ENCODE results near the gene SIX6.
A peak's percentile ranks its signal among the peaks of the same experiment; 100 is the strongest.

SIX6 gene

DNA sequence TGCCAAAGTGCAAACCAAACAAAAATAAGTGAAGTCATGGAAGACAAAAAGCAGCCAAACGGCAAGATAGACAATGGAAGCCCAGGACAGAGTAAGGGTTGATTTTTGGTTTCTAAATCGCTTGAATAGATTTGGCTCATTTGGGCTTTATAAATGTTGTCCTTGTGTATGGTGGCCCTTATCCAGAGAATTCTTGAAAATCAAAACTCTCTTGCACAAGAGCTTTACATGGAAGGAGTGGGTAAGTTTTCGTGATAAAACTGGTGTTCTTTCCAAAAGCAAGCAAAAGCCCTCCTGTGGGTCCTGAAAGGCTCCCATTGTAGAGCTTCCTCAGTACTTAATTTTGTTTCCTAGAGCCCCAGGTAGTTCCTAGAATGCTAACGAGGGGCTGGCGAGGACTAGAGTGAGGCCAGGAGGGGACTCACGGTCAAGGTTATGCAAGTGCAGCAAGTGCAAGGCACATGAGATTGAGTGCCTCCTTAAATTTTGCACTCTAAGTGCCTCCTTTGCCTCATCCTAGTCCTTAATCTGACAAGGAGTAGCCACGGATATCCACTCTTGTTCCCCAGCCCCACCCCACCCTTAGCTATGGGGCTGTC is 4.1 kb downstream of the SIX6 start:
- H3K4me3 ChIP-seq (ENCODE audit: low read depth, low read length, poor library complexity, severe bottlenecking): no peak overlapping the region
- H3K36me3 ChIP-seq (ENCODE audit: insufficient read depth, low read length): no peaks in the 10 kb centered on the region
- H3K9me2 ChIP-seq (ENCODE audit: low read depth, low read length): no peaks in the 10 kb centered on the region
- TF ChIP-seq, protein P1, sequence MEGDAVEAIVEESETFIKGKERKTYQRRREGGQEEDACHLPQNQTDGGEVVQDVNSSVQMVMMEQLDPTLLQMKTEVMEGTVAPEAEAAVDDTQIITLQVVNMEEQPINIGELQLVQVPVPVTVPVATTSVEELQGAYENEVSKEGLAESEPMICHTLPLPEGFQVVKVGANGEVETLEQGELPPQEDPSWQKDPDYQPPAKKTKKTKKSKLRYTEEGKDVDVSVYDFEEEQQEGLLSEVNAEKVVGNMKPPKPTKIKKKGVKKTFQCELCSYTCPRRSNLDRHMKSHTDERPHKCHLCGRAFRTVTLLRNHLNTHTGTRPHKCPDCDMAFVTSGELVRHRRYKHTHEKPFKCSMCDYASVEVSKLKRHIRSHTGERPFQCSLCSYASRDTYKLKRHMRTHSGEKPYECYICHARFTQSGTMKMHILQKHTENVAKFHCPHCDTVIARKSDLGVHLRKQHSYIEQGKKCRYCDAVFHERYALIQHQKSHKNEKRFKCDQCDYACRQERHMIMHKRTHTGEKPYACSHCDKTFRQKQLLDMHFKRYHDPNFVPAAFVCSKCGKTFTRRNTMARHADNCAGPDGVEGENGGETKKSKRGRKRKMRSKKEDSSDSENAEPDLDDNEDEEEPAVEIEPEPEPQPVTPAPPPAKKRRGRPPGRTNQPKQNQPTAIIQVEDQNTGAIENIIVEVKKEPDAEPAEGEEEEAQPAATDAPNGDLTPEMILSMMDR (IDR thresholded peaks at IDR 0.05; ENCODE audit: low read length): no peak
- no peak for TF ChIP-seq EZH2 (IDR thresholded peaks at IDR 0.05; ENCODE audit: borderline replicate concordance, low read length)
- no peak overlapping the region for H3K4me2 ChIP-seq (ENCODE audit: low read length)
- no peaks in the 10 kb centered on the region for H4K20me1 ChIP-seq (ENCODE audit: insufficient read depth, low read length)
- no peaks in the 10 kb centered on the region for H3K27me3 ChIP-seq (ENCODE audit: insufficient read depth, low read length)
- H2AFZ ChIP-seq (ENCODE audit: low read length): no peak overlapping the region
- no peak overlapping the region for H3K9ac ChIP-seq (ENCODE audit: low read length)
- no peaks in the 10 kb centered on the region for H3K79me2 ChIP-seq (ENCODE audit: insufficient read depth, low read length)
- H3K4me1 ChIP-seq (ENCODE audit: insufficient read depth, low read length, severe bottlenecking): peaks cover 5% of the 10 kb centered on the region
- no peaks in the 10 kb centered on the region for H3F3A ChIP-seq (ENCODE audit: insufficient read depth, low read length)
- H3K27ac ChIP-seq (ENCODE audit: low read depth, low read length, poor library complexity, severe bottlenecking): no peak overlapping the region
- no peaks in the 10 kb centered on the region for H3K9me3 ChIP-seq (ENCODE audit: low read length)

DNA sequence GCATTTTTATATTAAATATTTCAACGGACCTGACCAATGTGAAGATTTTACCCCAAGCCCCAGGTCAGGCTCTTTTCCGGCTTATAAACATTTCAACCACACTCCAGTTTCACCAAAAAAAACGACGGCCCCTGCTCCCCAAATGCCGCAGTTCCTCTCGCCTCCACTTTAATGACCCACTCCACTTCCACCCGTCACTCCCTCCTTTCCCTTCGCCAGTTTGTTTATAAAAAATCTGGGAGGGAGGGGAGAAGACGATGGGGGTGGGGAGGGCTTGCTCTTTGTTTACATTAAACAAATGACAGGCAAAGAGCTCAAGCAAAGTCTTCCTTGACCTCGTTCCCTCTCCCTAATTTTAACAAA is 5.4 kb downstream of the SIX6 start:
- no peak overlapping the region for H2AFZ ChIP-seq (ENCODE audit: low read length)
- no peaks in the 10 kb centered on the region for H4K20me1 ChIP-seq (ENCODE audit: insufficient read depth, low read length)
- 0 out of 2 replicates have a peak, but pooled peaks cover 2% of the 10 kb centered on the region for H3K27me3 ChIP-seq (ENCODE audit: insufficient read depth, low read length)
- peaks cover 5% of the 10 kb centered on the region for H3K4me1 ChIP-seq (ENCODE audit: insufficient read depth, low read length, severe bottlenecking)
- H3K9ac ChIP-seq (ENCODE audit: low read length): no peak overlapping the region
- no peaks in the 10 kb centered on the region for H3K79me2 ChIP-seq (ENCODE audit: insufficient read depth, low read length)
- peak overlapping the region; percentile 41 for H3K4me2 ChIP-seq (ENCODE audit: low read length)
- H3K27ac ChIP-seq (ENCODE audit: low read depth, low read length, poor library complexity, severe bottlenecking): no peak overlapping the region
- H3K9me2 ChIP-seq (ENCODE audit: low read depth, low read length): no peaks in the 10 kb centered on the region
- no peaks in the 10 kb centered on the region for H3K36me3 ChIP-seq (ENCODE audit: insufficient read depth, low read length)
- no peaks in the 10 kb centered on the region for H3F3A ChIP-seq (ENCODE audit: insufficient read depth, low read length)
- H3K4me3 ChIP-seq (ENCODE audit: low read depth, low read length, poor library complexity, severe bottlenecking): peak overlapping the region; percentile 47
- TF ChIP-seq, protein P1 (IDR thresholded peaks at IDR 0.05; ENCODE audit: low read length): no peak
- no peak for TF ChIP-seq EZH2 (IDR thresholded peaks at IDR 0.05; ENCODE audit: borderline replicate concordance, low read length)
- H3K9me3 ChIP-seq (ENCODE audit: low read length): no peaks in the 10 kb centered on the region

DNA sequence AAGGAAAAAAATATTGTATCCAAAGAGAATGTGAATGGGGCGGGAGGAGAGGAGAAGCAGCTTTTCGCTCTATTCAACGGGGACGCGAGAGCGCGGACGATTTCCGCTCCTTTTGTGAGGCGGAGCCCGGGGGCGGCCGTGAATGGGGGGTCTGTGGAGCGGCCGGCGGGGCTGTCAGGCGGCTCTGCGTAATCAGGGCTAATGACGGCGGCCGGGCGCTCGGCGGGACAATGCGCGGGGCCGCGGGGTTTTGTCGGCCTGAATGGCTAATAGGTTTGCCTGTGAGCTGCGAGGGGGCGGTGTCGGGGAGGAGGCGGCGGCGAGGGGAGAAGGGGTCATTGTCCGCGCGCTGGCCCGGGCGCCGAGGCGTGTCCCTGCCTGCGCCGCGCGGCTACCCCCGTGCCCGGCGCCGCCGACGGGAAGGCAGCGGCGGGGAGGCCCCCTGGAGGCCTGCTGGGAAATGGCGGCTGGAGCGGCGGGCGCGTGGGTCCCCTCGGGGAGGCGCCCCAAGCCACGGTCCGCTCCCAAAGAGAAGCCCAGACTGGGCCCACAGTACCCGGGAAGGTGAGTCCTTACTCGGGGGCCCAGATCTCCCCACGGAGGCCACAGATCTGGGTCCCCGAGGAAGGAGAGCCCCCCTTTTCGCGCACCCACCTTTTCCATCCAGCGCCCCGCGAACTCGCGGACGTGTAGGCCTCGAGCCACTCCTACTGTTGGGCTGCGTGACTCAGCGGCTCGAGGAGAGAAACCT is 6.0 kb downstream of the SIX6 start:
- Histone ChIP-seq H4K20me1 (ENCODE audit: insufficient read depth, low read length) (no peaks in the 10 kb centered on the region), H3K9me2 (ENCODE audit: low read depth, low read length) (no peaks in the 10 kb centered on the region), H3K36me3 (ENCODE audit: insufficient read depth, low read length) (no peaks in the 10 kb centered on the region), H3K79me2 (ENCODE audit: insufficient read depth, low read length) (no peaks in the 10 kb centered on the region), H3K9ac (ENCODE audit: low read length) (no peak overlapping the region), H3K27ac (ENCODE audit: low read depth, low read length, poor library complexity, severe bottlenecking) (no peak overlapping the region), H3K4me2 (ENCODE audit: low read length) (peak overlapping the region; percentile 41), H3F3A (ENCODE audit: insufficient read depth, low read length) (no peaks in the 10 kb centered on the region), H3K4me3 (ENCODE audit: low read depth, low read length, poor library complexity, severe bottlenecking) (peak overlapping the region; percentile 47), H3K27me3 (ENCODE audit: insufficient read depth, low read length) (0 out of 2 replicates have a peak, but pooled peaks cover 2% of the 10 kb centered on the region), H3K9me3 (ENCODE audit: low read length) (no peaks in the 10 kb centered on the region), H2AFZ (ENCODE audit: low read length) (no peak overlapping the region), H3K4me1 (ENCODE audit: insufficient read depth, low read length, severe bottlenecking) (peaks cover 5% of the 10 kb centered on the region)
- no peak for TF ChIP-seq EZH2 (IDR thresholded peaks at IDR 0.05; ENCODE audit: borderline replicate concordance, low read length)
- TF ChIP-seq, protein P1 (IDR thresholded peaks at IDR 0.05; ENCODE audit: low read length): peak; percentile 29; the same call in 1 of the 2 replicates

Data from OCI-LY1 (cell line).